Measurements from ENCODE around the gene MDM2. TPM values are rescaled to one million over a fixed set of nuclear protein-coding genes. Genes with fewer than 3 reads are reported as not detected.

Gene MDM2
- total RNA-seq, 1 donor from 2014 or later: 113 TPM

DNA sequence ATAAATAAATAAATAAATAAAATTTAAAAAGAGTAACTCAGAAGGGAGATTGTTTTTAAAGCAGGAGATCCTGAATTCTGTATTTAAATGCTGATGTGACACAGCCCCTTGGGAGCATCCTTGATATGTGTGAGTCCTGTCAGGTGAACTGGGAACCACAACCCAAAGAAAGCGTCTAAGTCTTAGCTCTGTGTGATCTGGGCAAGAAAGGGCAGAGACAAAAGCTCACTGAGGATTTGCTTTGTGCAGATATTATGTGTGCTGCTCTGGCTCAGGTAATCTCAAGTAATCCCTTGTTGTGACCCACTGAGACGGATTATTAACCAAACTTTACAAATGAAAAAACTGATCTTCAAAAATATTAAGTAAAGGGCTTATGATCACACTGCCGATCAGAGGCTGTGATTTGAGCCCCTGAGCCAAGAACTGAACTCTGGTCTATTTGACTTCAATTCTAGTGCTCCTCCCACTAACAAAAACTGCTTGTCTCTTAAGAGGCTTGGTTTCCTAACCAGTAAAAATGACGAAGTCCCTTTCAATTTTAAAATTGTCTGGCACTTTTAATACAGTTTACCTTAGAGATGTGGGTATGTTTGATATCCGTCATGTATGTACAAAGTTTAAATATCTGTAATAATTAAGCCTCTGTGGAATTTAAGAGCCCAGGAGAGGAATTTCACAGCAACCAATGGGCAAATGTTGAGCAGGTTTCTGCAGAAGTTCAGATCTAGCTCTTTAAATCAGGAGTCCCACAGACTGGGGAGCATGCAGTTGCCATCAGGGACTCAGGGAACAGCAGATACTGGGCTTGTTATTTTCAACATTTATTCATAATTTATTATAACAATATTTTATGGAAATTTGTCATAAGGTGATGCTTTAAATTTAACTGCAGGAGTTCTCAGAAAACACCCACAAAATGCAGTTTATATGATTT, 78.9 kb downstream of the MDM2 start:
- TF ChIP-seq CTCF (IDR thresholded peaks at IDR 0.05; ENCODE audit: unreplicated experiment): no peak
- no peak for DNase-seq (ENCODE audit: low spot score)
- Mint-ChIP-seq H3K4me1 (ENCODE audit: unreplicated experiment) (peaks cover 14% of the 10 kb centered on the region), H3K4me3 (ENCODE audit: unreplicated experiment) (no peak overlapping the region), H3K9me3 (ENCODE audit: unreplicated experiment) (no peaks in the 10 kb centered on the region), H3K27ac (ENCODE audit: unreplicated experiment) (no peak overlapping the region), H3K36me3 (ENCODE audit: low read depth, unreplicated experiment) (no peaks in the 10 kb centered on the region), H3K27me3 (ENCODE audit: unreplicated experiment) (no peaks in the 10 kb centered on the region)

- H3K36me3 Mint-ChIP-seq (ENCODE audit: low read depth, unreplicated experiment): no peaks in the 10 kb centered on the region
- TF ChIP-seq CTCF (IDR thresholded peaks at IDR 0.05; ENCODE audit: unreplicated experiment): no peak
- H3K27me3 Mint-ChIP-seq (ENCODE audit: unreplicated experiment): peaks cover 2% of the 10 kb centered on the region
- H3K4me3 Mint-ChIP-seq (ENCODE audit: unreplicated experiment): no peak overlapping the region
- peaks cover 14% of the 10 kb centered on the region for H3K4me1 Mint-ChIP-seq (ENCODE audit: unreplicated experiment)
- H3K27ac Mint-ChIP-seq (ENCODE audit: unreplicated experiment): no peak overlapping the region
- DNase-seq (ENCODE audit: low spot score): no peak
- no peaks in the 10 kb centered on the region for H3K9me3 Mint-ChIP-seq (ENCODE audit: unreplicated experiment)
Measured at GRCh38 chr12:68887641-68888040, 79.7 kb downstream of the MDM2 start.

DNA sequence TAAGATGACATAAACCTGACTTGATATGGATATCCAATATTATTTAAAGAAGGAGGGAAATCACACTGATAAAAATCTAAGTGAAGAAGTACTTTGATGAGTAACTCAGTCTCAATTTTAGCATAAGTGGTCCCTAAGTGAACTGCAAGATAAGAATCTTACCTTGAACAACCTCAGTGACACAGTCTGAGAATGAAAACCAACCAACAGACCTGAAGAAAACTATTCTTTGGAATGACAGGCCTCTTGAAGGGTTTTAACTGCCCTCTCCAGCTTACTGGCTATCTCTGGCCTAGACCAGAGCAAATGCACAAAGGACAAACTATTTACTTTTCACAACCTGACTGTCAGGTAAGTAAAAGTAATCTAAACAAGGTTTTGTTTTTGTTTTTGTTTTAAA, 80.3 kb downstream of the MDM2 start:
- H3K36me3 Mint-ChIP-seq (ENCODE audit: low read depth, unreplicated experiment): no peaks in the 10 kb centered on the region
- no peak for TF ChIP-seq CTCF (IDR thresholded peaks at IDR 0.05; ENCODE audit: unreplicated experiment)
- H3K4me3 Mint-ChIP-seq (ENCODE audit: unreplicated experiment): no peak overlapping the region
- no peaks in the 10 kb centered on the region for H3K9me3 Mint-ChIP-seq (ENCODE audit: unreplicated experiment)
- no peak overlapping the region for H3K27ac Mint-ChIP-seq (ENCODE audit: unreplicated experiment)
- DNase-seq (ENCODE audit: low spot score): no peak
- peaks cover 9% of the 10 kb centered on the region for H3K4me1 Mint-ChIP-seq (ENCODE audit: unreplicated experiment)
- H3K27me3 Mint-ChIP-seq (ENCODE audit: unreplicated experiment): peaks cover 3% of the 10 kb centered on the region

DNA sequence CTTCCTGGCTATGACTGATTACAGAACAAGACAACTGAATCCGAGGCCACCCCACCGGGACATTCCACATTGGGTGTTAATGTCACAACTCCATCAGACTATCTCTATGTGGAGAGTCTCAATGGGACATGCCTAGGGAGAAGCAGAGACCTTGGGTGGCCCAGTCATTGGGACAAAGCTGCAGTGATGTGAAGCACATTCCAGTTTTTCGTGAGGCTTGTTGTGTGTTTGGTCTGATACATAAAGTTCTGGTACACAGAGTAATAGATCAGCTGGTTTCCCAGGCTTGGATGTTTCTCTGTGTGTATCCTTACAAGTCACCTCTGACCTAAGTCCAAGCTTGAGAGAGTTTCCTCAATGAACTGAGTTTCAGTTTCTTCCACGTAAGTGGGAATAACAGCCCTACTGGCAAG, 82.7 kb downstream of the MDM2 start:
- H3K27me3 Mint-ChIP-seq (ENCODE audit: unreplicated experiment): peaks cover 3% of the 10 kb centered on the region

More for the DNA sequence above, 82.7 kb downstream of the MDM2 start:
- H3K9me3 Mint-ChIP-seq (ENCODE audit: unreplicated experiment): no peaks in the 10 kb centered on the region
- no peak for DNase-seq (ENCODE audit: low spot score)
- H3K4me3 Mint-ChIP-seq (ENCODE audit: unreplicated experiment): no peak overlapping the region
- no peak overlapping the region for H3K27ac Mint-ChIP-seq (ENCODE audit: unreplicated experiment)
- H3K36me3 Mint-ChIP-seq (ENCODE audit: low read depth, unreplicated experiment): no peaks in the 10 kb centered on the region
- no peak for TF ChIP-seq CTCF (IDR thresholded peaks at IDR 0.05; ENCODE audit: unreplicated experiment)
- H3K4me1 Mint-ChIP-seq (ENCODE audit: unreplicated experiment): peaks cover 5% of the 10 kb centered on the region
